Body of pancreas (tissue), 4 donors: ENCODE results near the gene EFCAB6.

Experiments
- POLR2A ChIP-seq, 3 donors: fragments of 450-650 bp; IDR thresholded peaks; one replicate each; pipeline ENCODE4 v1.6.1; 2016; ENCODE audit warnings: antibody characterized with exemption in 3 of 3, mild to moderate bottlenecking in 2 of 3
- TF ChIP-seq, protein P1 (sequence below), 7 experiments: fragments of 450-650 bp in 4 of 7; fragments of 200-600 bp in 3 of 7; sonication (generic) in 3 of 7; IDR thresholded peaks; one replicate each; pipeline ENCODE4 v1.5.1; 2016 to 2019; ENCODE audit warnings: antibody characterized with exemption in 7 of 7

GRCh38 chr22:43566021-43566420 is 246.1 kb downstream of the EFCAB6 start:
- TF ChIP-seq, protein P1, sequence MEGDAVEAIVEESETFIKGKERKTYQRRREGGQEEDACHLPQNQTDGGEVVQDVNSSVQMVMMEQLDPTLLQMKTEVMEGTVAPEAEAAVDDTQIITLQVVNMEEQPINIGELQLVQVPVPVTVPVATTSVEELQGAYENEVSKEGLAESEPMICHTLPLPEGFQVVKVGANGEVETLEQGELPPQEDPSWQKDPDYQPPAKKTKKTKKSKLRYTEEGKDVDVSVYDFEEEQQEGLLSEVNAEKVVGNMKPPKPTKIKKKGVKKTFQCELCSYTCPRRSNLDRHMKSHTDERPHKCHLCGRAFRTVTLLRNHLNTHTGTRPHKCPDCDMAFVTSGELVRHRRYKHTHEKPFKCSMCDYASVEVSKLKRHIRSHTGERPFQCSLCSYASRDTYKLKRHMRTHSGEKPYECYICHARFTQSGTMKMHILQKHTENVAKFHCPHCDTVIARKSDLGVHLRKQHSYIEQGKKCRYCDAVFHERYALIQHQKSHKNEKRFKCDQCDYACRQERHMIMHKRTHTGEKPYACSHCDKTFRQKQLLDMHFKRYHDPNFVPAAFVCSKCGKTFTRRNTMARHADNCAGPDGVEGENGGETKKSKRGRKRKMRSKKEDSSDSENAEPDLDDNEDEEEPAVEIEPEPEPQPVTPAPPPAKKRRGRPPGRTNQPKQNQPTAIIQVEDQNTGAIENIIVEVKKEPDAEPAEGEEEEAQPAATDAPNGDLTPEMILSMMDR (IDR thresholded peaks at IDR 0.05) = no peak
- TF ChIP-seq POLR2A (IDR thresholded peaks at IDR 0.05) = no peak
